Measurements from ENCODE around the gene FAM78A. TPM values are rescaled to one million over a fixed set of nuclear protein-coding genes. Genes with fewer than 3 reads are reported as not detected.

FAM78A gene
- polyA plus RNA-seq, 3 donors = 6.4 to 40.6 (median 7.2) TPM

- intact Hi-C loops (cut with micrococcal nuclease) = no loop called here
- Histone ChIP-seq H4K20me1 (ENCODE audit: insufficient read depth, low read length) (no peaks in the 10 kb centered on the region), H3K4me2 (replicated peaks; ENCODE audit: extremely low read depth, low read length, poor library complexity, severe bottlenecking) (no peak overlapping the region), H3K9ac (ENCODE audit: insufficient read depth, low read length, poor library complexity, severe bottlenecking) (no peak overlapping the region), H3K27me3 (ENCODE audit: control insufficient read depth in 2 of 2, insufficient read depth in 2 of 2, low read length in 2 of 2) (peaks cover 0 to 5% of the 10 kb centered on the region in 2 donors), H3K9me3 (replicated peaks in 1 of 2; ENCODE audit: control insufficient read depth in 1 of 2, insufficient read depth in 1 of 2, low read length in 2 of 2) (no peaks in the 10 kb centered on the region), H3K4me1 (ENCODE audit: control insufficient read depth in 1 of 2, insufficient read depth in 2 of 2, low read length in 2 of 2) (peaks cover 3 to 7% of the 10 kb centered on the region in 2 donors), H3K79me2 (ENCODE audit: insufficient read depth, low read length) (no peaks in the 10 kb centered on the region), H3K27ac (ENCODE audit: low read depth in 1 of 2, low read length in 2 of 2) (no peak overlapping the region), H3K36me3 (replicated peaks in 1 of 2; ENCODE audit: control insufficient read depth in 1 of 2, insufficient read depth in 2 of 2, low read length in 2 of 2) (no peaks in the 10 kb centered on the region), H3K4me3 (replicated peaks in 1 of 3; ENCODE audit: low read depth in 2 of 3, low read length in 3 of 3) (no peak overlapping the region), H2AFZ (ENCODE audit: insufficient read depth, low read depth, low read length, poor library complexity, severe bottlenecking) (no peak overlapping the region)
- Mint-ChIP-seq H3K4me3 (no peak overlapping the region), H3K36me3 (no peaks in the 10 kb centered on the region), H3K9me3 (peaks cover 0 to 4% (median 0%) of the 10 kb centered on the region in 7 donors), H3K27me3 (ENCODE audit: low read depth in 3 of 3) (peaks cover 3 to 11% (median 6%) of the 10 kb centered on the region in 3 donors), H3K4me1 (peaks cover 10% of the 10 kb centered on the region), H3K27ac (no peak overlapping the region)
- TF ChIP-seq CTCF (IDR thresholded peaks at IDR 0.05) = no peak
- no peak for DNase-seq
- WGBS (ENCODE audit: insufficient coverage) = 96% methylated on average over 4 of the region's 14 CpGs
These were observed 30.2 kb upstream of the FAM78A start for GRCh38 chr9:131306397-131307004.

DNA sequence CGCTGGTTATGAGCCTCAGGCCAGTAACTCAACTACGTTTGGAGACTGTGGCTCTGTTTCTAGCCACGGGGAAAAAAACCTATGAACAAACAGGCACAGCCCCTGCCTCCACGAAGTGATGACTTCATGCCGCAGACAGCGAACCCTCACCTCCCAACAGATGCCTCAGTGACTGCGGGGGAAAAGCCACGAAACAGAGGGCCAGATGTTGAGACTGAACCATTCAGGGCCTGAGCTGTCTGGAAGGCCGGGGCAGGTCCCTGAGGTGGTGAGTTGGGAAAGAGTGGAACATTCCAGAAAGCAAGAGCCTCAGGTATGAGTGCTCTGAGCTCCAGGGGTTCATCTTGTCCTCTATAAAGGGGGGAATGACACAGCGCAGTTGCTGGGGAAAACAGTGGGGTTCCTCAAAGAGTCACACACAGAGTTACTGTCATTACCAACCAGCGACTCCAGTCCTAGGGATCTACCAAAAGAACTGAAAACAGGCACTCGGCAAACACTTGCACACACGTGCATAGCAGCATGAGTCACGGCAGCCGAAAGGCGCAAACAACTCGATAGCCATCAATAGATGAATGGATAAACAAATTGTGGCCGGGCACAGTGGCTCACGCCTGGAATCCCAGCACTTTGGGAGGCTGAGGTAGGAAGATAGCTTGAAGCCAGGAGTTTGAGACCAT lies 28.5 kb upstream of the FAM78A start:
- Mint-ChIP-seq H3K4me3 (no peak overlapping the region), H3K27me3 (ENCODE audit: low read depth in 3 of 3) (peaks cover 2 to 3% (median 3%) of the 10 kb centered on the region in 3 donors), H3K9me3 (peaks cover 0 to 4% (median 0%) of the 10 kb centered on the region in 7 donors), H3K36me3 (no peaks in the 10 kb centered on the region), H3K27ac (no peak overlapping the region), H3K4me1 (no peaks in the 10 kb centered on the region)
- WGBS (ENCODE audit: insufficient coverage) = 90% methylated on average over 13 of the region's 19 CpGs
- H3K36me3 ChIP-seq (replicated peaks in 1 of 2; ENCODE audit: control insufficient read depth in 1 of 2, insufficient read depth in 2 of 2, low read length in 2 of 2) = no peaks in the 10 kb centered on the region
- H4K20me1 ChIP-seq (ENCODE audit: insufficient read depth, low read length) = no peaks in the 10 kb centered on the region
- H3K4me1 ChIP-seq (ENCODE audit: control insufficient read depth in 1 of 2, insufficient read depth in 2 of 2, low read length in 2 of 2) = no peaks in the 10 kb centered on the region
- no peaks in the 10 kb centered on the region for H3K9me3 ChIP-seq (replicated peaks in 1 of 2; ENCODE audit: control insufficient read depth in 1 of 2, insufficient read depth in 1 of 2, low read length in 2 of 2)
- no peak for TF ChIP-seq CTCF (IDR thresholded peaks at IDR 0.05)
- no peaks in the 10 kb centered on the region for H3K27me3 ChIP-seq (ENCODE audit: control insufficient read depth in 2 of 2, insufficient read depth in 2 of 2, low read length in 2 of 2)
- no peak overlapping the region for H3K27ac ChIP-seq (ENCODE audit: low read depth in 1 of 2, low read length in 2 of 2)
- no peak for DNase-seq
- H3K9ac ChIP-seq (ENCODE audit: insufficient read depth, low read length, poor library complexity, severe bottlenecking) = no peak overlapping the region
- no peaks in the 10 kb centered on the region for H3K79me2 ChIP-seq (ENCODE audit: insufficient read depth, low read length)
- no peak overlapping the region for H2AFZ ChIP-seq (ENCODE audit: insufficient read depth, low read depth, low read length, poor library complexity, severe bottlenecking)
- no peak overlapping the region for H3K4me2 ChIP-seq (replicated peaks; ENCODE audit: extremely low read depth, low read length, poor library complexity, severe bottlenecking)
- no peak overlapping the region for H3K4me3 ChIP-seq (replicated peaks in 1 of 3; ENCODE audit: low read depth in 2 of 3, low read length in 3 of 3)
- intact Hi-C loops (cut with micrococcal nuclease) = no loop called here
